ENCODE measurements around the gene CLSTN3. TPM values are rescaled to one million over a fixed set of nuclear protein-coding genes. Genes with fewer than 3 reads are reported as not detected.

The CLSTN3 gene
- total RNA-seq = 43.8 TPM

GRCh38 chr12:7129872-7130691 is at the start of gene CLSTN3:
Gene CLSTN3, plus strand, starts transcription at chr12:7130371. Its CDS starts 278 bp downstream, at chr12:7130649.
- DNase-seq (ENCODE audit: low spot score) (peak; percentile 90), ATAC-seq (peak; percentile 91)
- intact Hi-C loops (cut with DNase I) = no loop called here

- DNase-seq (ENCODE audit: low spot score) = no peak
- intact Hi-C loops (cut with DNase I) = no loop called here
- no peak for ATAC-seq
Observed at GRCh38 chr12:7081037-7081436, 49.1 kb upstream of the CLSTN3 start.

- ATAC-seq (no peak), DNase-seq (ENCODE audit: low spot score) (no peak)
- intact Hi-C loops (cut with DNase I) = no loop called here
Observed at GRCh38 chr12:7083125-7083524, 47.0 kb upstream of the CLSTN3 start.

- intact Hi-C loops (cut with DNase I) = no loop called here
- ATAC-seq (no peak), DNase-seq (ENCODE audit: low spot score) (no peak)
Observed at GRCh38 chr12:7089196-7089871, 40.8 kb upstream of the CLSTN3 start.

GRCh38 chr12:7090222-7090998 is 39.8 kb upstream of the CLSTN3 start:
- intact Hi-C loops (cut with DNase I) = no loop called here
- ATAC-seq = no peak
- DNase-seq (ENCODE audit: low spot score) = peak; percentile 59

- peak; percentile 44 for DNase-seq (ENCODE audit: low spot score)
- intact Hi-C loops (cut with DNase I) = no loop called here
- peak; percentile 2 for ATAC-seq
Observed at GRCh38 chr12:7091171-7091570, 39.0 kb upstream of the CLSTN3 start.

- ATAC-seq = peak; percentile 78
- DNase-seq (ENCODE audit: low spot score) = peak; percentile 74
- intact Hi-C loops (cut with DNase I) = no loop called here
Observed at GRCh38 chr12:7091660-7092228, 38.4 kb upstream of the CLSTN3 start.

GRCh38 chr12:7092229-7092985 is 37.8 kb upstream of the CLSTN3 start, which contains the start of gene C1R:
Gene C1R, minus strand, starts transcription at chr12:7092445. Its CDS starts 57 bp downstream, at chr12:7092388.
- DNase-seq (ENCODE audit: low spot score) = peak; percentile 92
- intact Hi-C loops (cut with DNase I) = no loop called here
- peak; percentile 91 for ATAC-seq

GRCh38 chr12:7092986-7093460 is 37.1 kb upstream of the CLSTN3 start:
- ATAC-seq (no peak), DNase-seq (ENCODE audit: low spot score) (peak; percentile 58)
- intact Hi-C loops (cut with DNase I) = no loop called here

GRCh38 chr12:7093486-7093885 is 36.7 kb upstream of the CLSTN3 start:
- ATAC-seq (no peak), DNase-seq (ENCODE audit: low spot score) (peak; percentile 48)
- intact Hi-C loops (cut with DNase I) = no loop called here

GRCh38 chr12:7093892-7094291 is 36.3 kb upstream of the CLSTN3 start:
- DNase-seq (ENCODE audit: low spot score) (peak; percentile 62), ATAC-seq (peak; percentile 31)
- intact Hi-C loops (cut with DNase I) = no loop called here

GRCh38 chr12:7096006-7096932 is 33.9 kb upstream of the CLSTN3 start:
- intact Hi-C loops (cut with DNase I) = no loop called here
- peak; percentile 55 for DNase-seq (ENCODE audit: low spot score)
- no peak for ATAC-seq

GRCh38 chr12:7096979-7097378 is 33.2 kb upstream of the CLSTN3 start:
- no peak for ATAC-seq
- DNase-seq (ENCODE audit: low spot score) = peak; percentile 61
- intact Hi-C loops (cut with DNase I) = no loop called here

GRCh38 chr12:7099290-7099996 is 30.7 kb upstream of the CLSTN3 start:
- ATAC-seq (no peak), DNase-seq (ENCODE audit: low spot score) (peak; percentile 46)
- intact Hi-C loops (cut with DNase I) = no loop called here

GRCh38 chr12:7100239-7100638 is 29.9 kb upstream of the CLSTN3 start:
- no peak for ATAC-seq
- DNase-seq (ENCODE audit: low spot score) = peak; percentile 28
- intact Hi-C loops (cut with DNase I) = no loop called here

- intact Hi-C loops (cut with DNase I) = no loop called here
- ATAC-seq = peak; percentile 26
- peak; percentile 18 for DNase-seq (ENCODE audit: low spot score)
Observed at GRCh38 chr12:7101047-7101693, 29.0 kb upstream of the CLSTN3 start.

Measured in sciatic nerve (tissue), 2 donors.